B cell (primary cell): Measurements from ENCODE around the gene TNRC6C.

Source experiments
- EZH2 ChIP-seq: IDR thresholded peaks from 2 replicates; pipeline ENCODE4 v1.6.1; 2012; ENCODE audit warnings: borderline replicate concordance, low read depth, mild to moderate bottlenecking, moderate library complexity, low read length; ENCODE audit not compliant: insufficient read depth, poor library complexity, severe bottlenecking
- TF ChIP-seq, protein P1 (sequence below): fragments of 200-600 bp; IDR thresholded peaks from one replicate; pipeline ENCODE4 v1.8.0; 2022; ENCODE audit warnings: antibody characterized with exemption, mild to moderate bottlenecking

DNA sequence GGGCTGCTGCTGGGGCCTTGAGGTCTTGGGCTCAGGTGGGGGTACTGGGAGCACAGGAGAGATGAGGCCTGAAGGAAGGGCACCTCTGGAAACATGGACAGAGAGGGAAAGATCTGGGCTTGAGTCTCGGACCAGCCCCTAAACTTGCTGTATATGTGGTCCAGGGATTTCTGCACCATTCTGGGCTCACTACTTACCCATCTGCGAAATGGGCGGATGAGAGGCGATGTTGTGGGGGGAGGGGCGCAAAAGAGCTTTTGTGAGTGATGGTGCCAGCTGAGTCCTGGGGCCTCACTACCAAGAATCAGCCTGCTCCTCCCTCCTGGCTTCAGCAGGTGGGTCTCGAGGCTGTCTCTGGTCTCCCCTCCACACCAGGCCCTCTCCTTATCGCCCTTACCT, 188.0 kb downstream of the TNRC6C start:
- TF ChIP-seq, protein P1, sequence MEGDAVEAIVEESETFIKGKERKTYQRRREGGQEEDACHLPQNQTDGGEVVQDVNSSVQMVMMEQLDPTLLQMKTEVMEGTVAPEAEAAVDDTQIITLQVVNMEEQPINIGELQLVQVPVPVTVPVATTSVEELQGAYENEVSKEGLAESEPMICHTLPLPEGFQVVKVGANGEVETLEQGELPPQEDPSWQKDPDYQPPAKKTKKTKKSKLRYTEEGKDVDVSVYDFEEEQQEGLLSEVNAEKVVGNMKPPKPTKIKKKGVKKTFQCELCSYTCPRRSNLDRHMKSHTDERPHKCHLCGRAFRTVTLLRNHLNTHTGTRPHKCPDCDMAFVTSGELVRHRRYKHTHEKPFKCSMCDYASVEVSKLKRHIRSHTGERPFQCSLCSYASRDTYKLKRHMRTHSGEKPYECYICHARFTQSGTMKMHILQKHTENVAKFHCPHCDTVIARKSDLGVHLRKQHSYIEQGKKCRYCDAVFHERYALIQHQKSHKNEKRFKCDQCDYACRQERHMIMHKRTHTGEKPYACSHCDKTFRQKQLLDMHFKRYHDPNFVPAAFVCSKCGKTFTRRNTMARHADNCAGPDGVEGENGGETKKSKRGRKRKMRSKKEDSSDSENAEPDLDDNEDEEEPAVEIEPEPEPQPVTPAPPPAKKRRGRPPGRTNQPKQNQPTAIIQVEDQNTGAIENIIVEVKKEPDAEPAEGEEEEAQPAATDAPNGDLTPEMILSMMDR, result no peak
- no peak for TF ChIP-seq EZH2
